ENCODE results near the gene ZNF532. TPM values are rescaled to one million over a fixed set of nuclear protein-coding genes. Genes with fewer than 3 reads are reported as not detected.

ZNF532 gene
- polyA plus RNA-seq, 1 donor (not counting 4 experiments of a cell fraction or from before 2014, with no cell fraction given): 31.5 TPM

- no peaks in the 10 kb centered on the region for H3K9me1 ChIP-seq (ENCODE audit: control insufficient read depth, extremely low read depth, insufficient read depth, low read length)
- no peaks in the 10 kb centered on the region for H4K20me1 ChIP-seq (ENCODE audit: control insufficient read depth, extremely low read depth, insufficient read depth, low read length)
- H3K27me3 ChIP-seq (ENCODE audit: control insufficient read depth, extremely low read depth, insufficient read depth, low read length): no peaks in the 10 kb centered on the region
- TF ChIP-seq CTCF (optimal IDR thresholded peaks at IDR 0.05 in 1 of 3, IDR thresholded peaks at IDR 0.05 in 1 of 3, conservative IDR thresholded peaks at IDR 0.05 in 1 of 3; ENCODE audit: extremely low read depth in 1 of 3, insufficient read depth in 2 of 3, low read length in 3 of 3) (no peak), EZH2 (IDR thresholded peaks at IDR 0.05; ENCODE audit: low read length) (no peak)
- H3K27ac ChIP-seq (ENCODE audit: control insufficient read depth, insufficient read depth, low read length): no peak overlapping the region
- H2AFZ ChIP-seq (ENCODE audit: control insufficient read depth, low read length): no peak overlapping the region
- dilution Hi-C loops (cut with MboI; ENCODE audit: extremely low pct_ligation_motif_present, low sequenced_read_pairs): no loop called here
- FAIRE-seq: no peak
- H3K4me2 ChIP-seq (ENCODE audit: control insufficient read depth, extremely low read depth, insufficient read depth, low read depth, low read length): no peak overlapping the region
- no peak overlapping the region for H3K9ac ChIP-seq (ENCODE audit: control insufficient read depth, extremely low read depth, insufficient read depth, low read length)
- no peaks in the 10 kb centered on the region for H3K4me1 ChIP-seq (ENCODE audit: control insufficient read depth, extremely low read depth, insufficient read depth, low read length)
- H3K9me3 ChIP-seq (ENCODE audit: control insufficient read depth, low read depth, low read length): no peaks in the 10 kb centered on the region
- no peak overlapping the region for H3K4me3 ChIP-seq (ENCODE audit: control insufficient read depth in 2 of 3, extremely low read depth in 1 of 3, insufficient read depth in 2 of 3, low read depth in 1 of 3, low read length in 3 of 3)
- DNase-seq (ENCODE audit: low read depth, low spot score): no peak
- peaks cover 5 to 6% of the 10 kb centered on the region in 2 experiments for H3K36me3 ChIP-seq (ENCODE audit: control insufficient read depth in 2 of 2, extremely low read depth in 1 of 2, insufficient read depth in 2 of 2, low read length in 2 of 2)
- no peaks in the 10 kb centered on the region for H3K79me2 ChIP-seq (ENCODE audit: control insufficient read depth, insufficient read depth, low read length)
Observed at GRCh38 chr18:58903533-58903932, 38.9 kb downstream of the ZNF532 start.

GRCh38 chr18:58905777-58906428, 41.2 kb downstream of the ZNF532 start:
- Histone ChIP-seq H3K9ac (ENCODE audit: control insufficient read depth, extremely low read depth, insufficient read depth, low read length) (no peak overlapping the region), H3K79me2 (ENCODE audit: control insufficient read depth, insufficient read depth, low read length) (no peaks in the 10 kb centered on the region), H4K20me1 (ENCODE audit: control insufficient read depth, extremely low read depth, insufficient read depth, low read length) (no peaks in the 10 kb centered on the region), H3K36me3 (ENCODE audit: control insufficient read depth in 2 of 2, extremely low read depth in 1 of 2, insufficient read depth in 2 of 2, low read length in 2 of 2) (peaks cover 8 to 9% of the 10 kb centered on the region in 2 experiments), H3K9me1 (ENCODE audit: control insufficient read depth, extremely low read depth, insufficient read depth, low read length) (no peaks in the 10 kb centered on the region), H2AFZ (ENCODE audit: control insufficient read depth, low read length) (no peak overlapping the region), H3K4me3 (ENCODE audit: control insufficient read depth in 2 of 3, extremely low read depth in 1 of 3, insufficient read depth in 2 of 3, low read depth in 1 of 3, low read length in 3 of 3) (no peak overlapping the region), H3K9me3 (ENCODE audit: control insufficient read depth, low read depth, low read length) (no peaks in the 10 kb centered on the region), H3K4me2 (ENCODE audit: control insufficient read depth, extremely low read depth, insufficient read depth, low read depth, low read length) (no peak overlapping the region), H3K27ac (ENCODE audit: control insufficient read depth, insufficient read depth, low read length) (no peak overlapping the region), H3K4me1 (ENCODE audit: control insufficient read depth, extremely low read depth, insufficient read depth, low read length) (no peaks in the 10 kb centered on the region), H3K27me3 (ENCODE audit: control insufficient read depth, extremely low read depth, insufficient read depth, low read length) (no peaks in the 10 kb centered on the region)
- TF ChIP-seq EZH2 (IDR thresholded peaks at IDR 0.05; ENCODE audit: low read length): no peak
- no peak for TF ChIP-seq CTCF (optimal IDR thresholded peaks at IDR 0.05 in 1 of 3, IDR thresholded peaks at IDR 0.05 in 1 of 3, conservative IDR thresholded peaks at IDR 0.05 in 1 of 3; ENCODE audit: extremely low read depth in 1 of 3, insufficient read depth in 2 of 3, low read length in 3 of 3)
- dilution Hi-C loops (cut with MboI; ENCODE audit: extremely low pct_ligation_motif_present, low sequenced_read_pairs): no loop called here
- no peak for DNase-seq (ENCODE audit: low read depth, low spot score)
- FAIRE-seq: no peak

All from keratinocyte (primary cell).